GM19438 (cell line): ENCODE results near the gene PHLDB1.

ENCODE experiments used
- ATAC-seq: cut with Tn5 transposase; IDR thresholded peaks from one replicate; pipeline ENCODE4 v1.9.1; 2021; ENCODE audit warnings: low read depth; ENCODE audit not compliant: unreplicated experiment

The PHLDB1 gene

GRCh38 chr11:118621784-118622375 lies 14.5 kb downstream of the PHLDB1 start:
- no peak for ATAC-seq

DNA sequence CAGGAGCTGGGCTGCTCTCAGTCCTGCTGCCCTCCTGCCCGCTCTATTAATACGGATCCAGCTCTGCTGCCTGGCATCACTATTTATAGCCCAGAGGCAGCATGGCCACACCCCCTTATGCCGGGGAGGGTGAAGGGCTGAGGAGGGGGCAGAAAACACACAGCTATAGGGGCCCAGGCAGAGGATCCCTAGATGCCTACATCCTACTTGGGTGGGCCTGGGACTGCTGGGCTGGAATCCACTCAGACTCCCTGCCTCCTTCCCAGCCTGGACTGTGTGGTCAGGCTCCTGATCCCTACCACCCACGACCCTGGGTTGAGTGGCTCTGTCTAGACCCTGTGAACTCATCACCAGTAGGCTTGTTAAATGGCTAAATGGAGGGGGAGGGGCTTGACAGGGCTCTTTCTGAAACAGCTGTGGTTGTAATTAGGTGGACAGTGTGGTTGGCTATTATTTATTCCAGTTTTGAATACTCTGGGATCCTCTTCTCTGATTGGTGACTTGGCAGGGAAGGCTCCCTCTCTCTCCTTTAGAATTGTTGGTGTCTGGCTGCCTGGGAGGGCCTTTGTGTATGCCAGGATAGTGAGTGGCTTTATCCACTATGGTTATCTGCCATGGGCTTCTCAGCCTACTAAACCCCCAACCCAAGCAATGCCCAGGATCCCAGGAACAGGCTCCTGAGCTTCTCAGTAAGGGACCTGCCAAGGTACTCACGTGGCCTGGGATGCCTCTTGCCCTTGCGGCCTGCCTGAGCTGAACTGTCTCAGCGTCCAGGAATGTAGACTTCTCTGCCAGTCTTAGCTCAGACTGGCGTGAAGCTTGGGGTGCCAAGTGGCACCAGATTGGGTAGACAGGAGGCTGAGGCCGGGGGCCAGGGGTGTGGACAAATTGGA lies 15.2 kb downstream of the PHLDB1 start:
- no peak for ATAC-seq

DNA sequence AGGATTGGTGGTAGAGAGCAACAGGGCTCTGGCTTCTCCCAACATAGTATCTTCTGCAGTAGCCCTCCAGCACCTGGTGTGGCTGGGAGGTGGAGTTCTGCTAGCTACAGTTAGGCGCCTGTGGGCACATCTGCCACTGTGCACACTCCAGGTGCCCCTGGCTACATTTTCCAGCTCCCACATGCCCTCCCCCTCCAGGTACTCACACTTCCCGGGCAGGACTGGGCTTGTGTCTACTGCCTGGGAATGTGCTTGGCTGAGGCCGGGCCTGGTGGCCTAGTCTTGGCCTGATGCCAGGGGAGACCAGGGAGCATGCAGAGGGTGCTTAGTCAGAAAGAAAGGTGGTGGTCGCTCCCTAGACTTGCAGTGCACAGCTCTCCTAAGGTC lies 15.8 kb downstream of the PHLDB1 start:
- no peak for ATAC-seq

- no peak for ATAC-seq
Observed at GRCh38 chr11:118625036-118625690, 17.7 kb downstream of the PHLDB1 start.

DNA sequence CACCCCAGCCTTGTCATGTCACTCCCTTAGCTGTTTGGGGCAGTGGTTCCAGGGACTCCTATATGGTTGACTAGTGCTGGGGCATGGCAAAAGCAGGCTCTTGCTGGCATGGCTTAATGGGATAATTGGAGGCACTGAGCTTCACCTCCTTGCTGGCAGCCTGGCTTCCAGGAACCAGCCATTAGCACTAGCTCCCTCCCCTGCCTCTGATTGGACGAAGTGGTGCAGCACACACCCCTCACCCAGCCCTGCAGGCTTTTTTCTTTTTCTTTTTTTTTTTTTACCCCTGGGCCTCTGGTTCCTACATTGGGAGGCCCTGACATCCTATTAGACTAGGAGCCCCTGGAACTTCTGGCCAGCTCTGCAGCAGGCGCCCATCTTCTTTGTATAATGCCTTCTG lies 18.6 kb downstream of the PHLDB1 start:
- ATAC-seq: no peak

DNA sequence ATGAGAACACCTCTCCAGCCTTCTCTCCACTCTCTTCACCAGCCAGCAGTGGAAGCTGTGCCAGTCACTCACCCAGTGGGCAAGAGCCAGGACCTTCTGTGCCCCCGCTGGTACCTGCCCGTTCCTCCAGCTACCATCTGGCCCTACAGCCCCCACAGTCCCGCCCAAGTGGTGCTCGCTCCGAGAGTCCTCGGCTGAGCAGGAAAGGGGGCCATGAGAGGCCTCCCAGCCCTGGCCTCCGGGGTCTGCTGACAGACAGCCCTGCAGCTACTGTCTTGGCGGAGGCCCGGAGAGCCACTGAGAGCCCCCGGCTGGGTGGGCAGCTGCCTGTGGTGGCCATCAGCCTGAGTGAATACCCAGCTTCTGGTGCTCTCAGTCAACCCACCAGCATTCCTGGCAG lies 20.2 kb downstream of the PHLDB1 start:
- ATAC-seq: no peak

DNA sequence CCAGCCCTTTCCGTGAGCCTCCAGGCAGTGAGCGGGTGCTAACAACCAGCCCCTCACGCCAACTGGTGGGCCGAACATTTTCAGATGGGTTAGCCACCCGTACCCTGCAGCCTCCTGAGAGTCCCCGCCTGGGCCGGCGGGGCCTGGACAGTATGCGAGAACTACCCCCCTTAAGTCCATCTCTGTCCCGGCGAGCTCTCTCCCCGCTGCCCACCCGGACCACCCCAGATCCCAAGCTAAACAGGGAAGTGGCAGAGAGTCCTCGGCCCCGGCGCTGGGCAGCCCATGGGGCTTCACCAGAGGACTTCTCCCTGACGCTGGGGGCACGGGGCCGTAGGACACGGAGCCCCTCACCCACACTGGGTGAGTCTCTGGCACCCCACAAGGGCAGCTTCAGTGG lies 20.6 kb downstream of the PHLDB1 start:
- no peak for ATAC-seq

- no peak for ATAC-seq
Observed at GRCh38 chr11:118628432-118628831, 21.0 kb downstream of the PHLDB1 start.

DNA sequence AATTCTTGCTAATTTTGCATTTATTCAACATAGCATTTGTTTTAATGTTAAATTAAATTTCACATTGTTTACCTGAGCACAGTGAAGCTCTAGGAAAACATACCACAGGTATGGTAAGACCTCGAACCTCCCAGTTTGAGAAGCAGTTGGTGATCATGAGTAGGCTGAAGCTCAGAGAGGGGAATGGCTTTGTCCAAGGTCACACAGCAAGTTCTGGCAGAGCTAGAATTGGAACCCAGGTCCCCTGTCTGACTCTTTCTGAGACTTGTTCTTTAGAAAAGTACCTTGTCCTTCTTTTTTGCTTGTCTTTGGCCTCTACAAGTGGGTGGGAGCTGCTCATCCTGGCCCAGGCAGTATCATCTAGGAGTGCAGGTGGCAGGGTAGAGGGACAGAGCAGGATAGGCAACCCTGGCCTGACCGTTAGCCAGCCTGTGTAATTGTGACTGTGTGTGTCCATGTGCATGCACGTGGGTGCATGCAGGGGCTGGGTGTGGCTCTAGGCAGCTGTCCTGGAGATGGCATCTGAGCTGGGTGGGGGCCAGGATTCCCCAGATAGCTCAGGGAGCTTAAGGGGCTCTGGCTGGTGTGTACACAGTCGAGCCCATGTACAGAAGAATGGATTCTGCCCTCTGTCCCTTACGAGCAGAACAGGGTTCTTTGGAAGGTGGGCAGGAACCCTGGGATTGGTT lies 21.6 kb downstream of the PHLDB1 start:
- ATAC-seq: no peak

DNA sequence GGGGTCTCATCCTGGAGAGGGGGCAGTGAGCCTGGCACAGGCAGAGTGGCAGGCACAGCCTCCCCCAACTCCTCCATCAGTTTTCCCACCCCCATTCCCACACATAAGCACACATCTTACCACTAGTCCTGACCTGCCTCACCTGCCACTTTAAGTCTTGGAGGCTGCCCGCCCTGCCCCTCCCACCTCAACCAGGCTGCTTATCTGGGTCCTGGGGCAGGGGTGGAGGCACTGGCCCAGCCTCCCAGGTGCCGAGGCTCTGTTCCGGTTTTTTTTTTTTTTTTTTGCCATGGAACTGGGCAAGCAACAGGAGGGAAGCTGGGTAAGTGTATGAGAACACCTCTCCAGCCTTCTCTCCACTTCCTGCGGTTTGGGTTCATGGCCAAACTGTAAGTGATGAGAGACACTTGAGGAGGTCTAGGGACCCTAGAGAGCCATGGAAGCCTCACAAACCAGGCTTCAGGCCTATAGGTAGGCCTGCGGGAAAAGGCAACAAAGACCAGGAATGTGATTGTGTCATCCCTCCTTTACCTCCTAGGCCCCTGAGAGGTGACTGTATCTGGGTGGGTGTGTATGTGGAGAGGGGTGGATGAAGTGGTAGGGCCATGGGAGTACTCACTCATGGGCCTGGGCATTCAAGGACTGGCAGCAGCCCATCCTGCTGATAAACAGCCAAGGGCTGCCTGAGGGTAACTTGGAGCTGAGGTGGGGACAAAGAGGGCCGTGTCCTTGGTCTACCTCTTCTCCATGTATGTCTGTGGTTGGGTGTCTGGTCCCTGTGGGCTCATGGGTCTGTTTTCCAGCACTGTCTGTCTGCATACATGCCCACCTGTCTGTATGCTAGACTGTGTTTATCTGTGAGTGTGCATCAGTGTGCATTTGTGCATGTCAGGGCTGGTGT lies 22.6 kb downstream of the PHLDB1 start:
- no peak for ATAC-seq

- ATAC-seq: no peak
Observed at GRCh38 chr11:118631142-118631909, 23.9 kb downstream of the PHLDB1 start.

GRCh38 chr11:118632577-118633318 lies 25.3 kb downstream of the PHLDB1 start:
- no peak for ATAC-seq

- no peak for ATAC-seq
Observed at GRCh38 chr11:118633319-118633690, 25.9 kb downstream of the PHLDB1 start.

GRCh38 chr11:118633979-118634378 lies 26.6 kb downstream of the PHLDB1 start:
- ATAC-seq: no peak

DNA sequence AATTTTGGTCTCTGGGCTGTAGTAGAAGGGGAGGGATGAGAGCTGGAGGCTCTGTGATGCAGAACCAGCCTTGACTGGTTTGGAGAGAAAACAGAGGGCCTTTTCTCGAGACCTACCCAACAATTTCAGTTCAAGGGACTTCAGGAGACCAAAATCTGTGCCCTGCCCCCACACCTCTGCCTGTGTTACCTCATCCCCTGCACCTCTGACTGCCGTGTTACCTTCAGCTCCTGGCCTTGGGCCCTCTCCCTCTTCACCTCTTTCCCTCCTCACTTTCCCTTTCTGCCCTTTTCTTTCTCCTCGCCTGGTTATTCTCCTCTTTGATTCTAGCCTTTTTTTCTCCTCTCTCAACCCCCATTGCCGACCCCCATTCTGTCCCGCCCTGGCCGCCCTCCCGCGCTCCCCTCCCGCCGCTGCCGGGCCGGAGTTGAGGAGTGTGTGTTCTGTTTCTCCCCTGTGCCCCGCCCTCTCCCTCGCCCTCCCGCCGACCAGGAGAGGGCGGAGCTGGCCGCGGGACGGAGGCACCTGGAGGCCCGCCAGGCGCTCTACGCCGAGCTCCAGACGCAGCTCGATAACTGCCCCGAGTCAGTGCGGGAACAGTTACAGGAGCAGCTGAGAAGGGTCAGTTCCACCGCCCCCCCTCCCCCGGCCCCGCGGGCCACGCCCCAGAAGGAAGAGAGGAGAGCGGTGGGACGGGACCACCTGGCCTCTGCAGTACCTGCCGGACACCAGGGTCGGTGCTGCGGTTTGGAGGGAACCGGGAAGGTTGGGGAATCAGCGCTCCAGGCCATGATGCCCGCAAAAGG lies 27.2 kb downstream of the PHLDB1 start:
- no peak for ATAC-seq

DNA sequence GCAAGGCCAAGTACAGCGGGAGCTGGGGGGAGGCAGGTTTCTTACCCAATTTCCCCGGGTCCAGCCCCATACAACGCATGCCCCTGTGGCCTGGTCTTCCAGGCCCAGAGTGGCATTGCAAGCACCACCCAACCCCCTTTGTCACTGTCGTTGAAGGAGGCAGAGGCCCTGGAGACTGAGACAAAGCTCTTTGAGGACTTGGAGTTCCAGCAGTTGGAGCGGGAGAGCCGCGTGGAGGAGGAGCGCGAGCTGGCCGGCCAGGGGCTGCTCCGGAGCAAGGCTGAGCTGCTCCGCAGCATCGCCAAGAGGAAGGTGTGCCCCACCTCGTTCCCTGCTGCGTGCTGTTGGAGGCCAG lies 27.8 kb downstream of the PHLDB1 start:
- ATAC-seq: no peak

DNA sequence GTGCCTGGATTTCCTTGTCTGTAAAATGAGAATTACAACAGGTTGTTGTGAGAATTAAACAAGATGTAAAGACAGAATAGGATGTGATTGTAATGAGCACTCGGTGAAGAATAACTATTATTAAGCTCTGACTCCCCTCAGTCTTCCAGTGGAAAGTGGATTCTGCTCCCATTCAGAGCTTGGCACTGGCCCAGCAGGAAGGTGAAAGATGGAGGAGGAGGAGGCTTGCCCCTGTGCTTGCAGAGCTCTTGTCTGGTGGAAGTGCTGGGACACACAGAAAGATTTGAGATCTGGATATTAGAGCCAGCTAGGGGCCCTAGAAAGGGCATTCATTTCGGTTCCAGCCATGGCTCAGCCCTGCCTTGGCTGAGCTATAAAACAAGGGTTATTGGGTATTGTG lies 28.2 kb downstream of the PHLDB1 start:
- no peak for ATAC-seq
